HepG2 (cell line): ENCODE data around the gene PBX2. TPM values are rescaled to one million over a fixed set of nuclear protein-coding genes. Genes with fewer than 3 reads are reported as not detected.

Source experiments
- ARHGAP35 ChIP-seq: sonication (generic); formaldehyde crosslinking; IDR thresholded peaks from 2 replicates; pipeline ENCODE4 v1.9.0; 2022; ENCODE audit warnings: mild to moderate bottlenecking, inconsistent platforms, moderate library complexity, missing genetic modification reagents, borderline replicate concordance
- BATF2 ChIP-seq: sonication (generic); formaldehyde crosslinking; IDR thresholded peaks from 2 replicates; pipeline ENCODE4 v1.8.0; 2022; ENCODE audit warnings: mild to moderate bottlenecking, missing genetic modification reagents, moderate library complexity
- CEBPB ChIP-seq: IDR thresholded peaks from 2 replicates; pipeline ENCODE4 v1.6.1; 2011; ENCODE audit warnings: low read depth, low read length, improper control_type of control experiment, borderline replicate concordance
- CREM ChIP-seq, 2 experiments: sonication (generic) in 1 of 2; formaldehyde crosslinking in 1 of 2; IDR thresholded peaks; 2 replicates each; pipeline versions ENCODE4 v1.4.0 to v1.6.1; 2016 to 2020; ENCODE audit warnings: antibody characterized with exemption in 1 of 2, mild to moderate bottlenecking in 1 of 2, missing genetic modification reagents in 1 of 2
- FLYWCH1 ChIP-seq: sonication (generic); formaldehyde crosslinking; IDR thresholded peaks from 2 replicates; pipeline ENCODE4 v1.8.1; 2023; ENCODE audit warnings: mild to moderate bottlenecking, missing genetic modification reagents
- GATAD1 ChIP-seq: IDR thresholded peaks from 2 replicates; pipeline ENCODE4 v1.6.1; 2016; ENCODE audit warnings: missing genetic modification reagents, missing compliant biosample characterization
- JUN ChIP-seq: sonication (generic); formaldehyde crosslinking; IDR thresholded peaks from 2 replicates; pipeline ENCODE4 v1.4.0; 2020; ENCODE audit warnings: mild to moderate bottlenecking, missing genetic modification reagents
- MEIS1 ChIP-seq: sonication (generic); formaldehyde crosslinking; IDR thresholded peaks from 2 replicates; pipeline ENCODE4 v1.9.0; 2021; ENCODE audit warnings: mild to moderate bottlenecking, missing genetic modification reagents, moderate library complexity, borderline replicate concordance
- NCOA1 ChIP-seq: sonication (generic); formaldehyde crosslinking; IDR thresholded peaks from 2 replicates; pipeline ENCODE4 v1.9.0; 2021; ENCODE audit warnings: missing genetic modification reagents
- NR2C2 ChIP-seq: sonication (generic); formaldehyde crosslinking; IDR thresholded peaks from 2 replicates; pipeline ENCODE4 v1.4.0; 2020; ENCODE audit warnings: missing genetic modification reagents, mild to moderate bottlenecking, moderate library complexity, borderline replicate concordance
- RARG ChIP-seq: sonication (generic); formaldehyde crosslinking; IDR thresholded peaks from 2 replicates; pipeline ENCODE4 v1.4.0; 2020; ENCODE audit warnings: low read depth, mild to moderate bottlenecking, missing genetic modification reagents
- RBAK ChIP-seq: sonication (generic); formaldehyde crosslinking; IDR thresholded peaks from 2 replicates; pipeline ENCODE4 v1.5.1; 2020; ENCODE audit warnings: mild to moderate bottlenecking, missing genetic modification reagents
- SATB2 ChIP-seq: sonication (generic); formaldehyde crosslinking; IDR thresholded peaks from 2 replicates; pipeline ENCODE4 v1.5.0; 2020; ENCODE audit warnings: missing genetic modification reagents
- TCF7L2 ChIP-seq: IDR thresholded peaks from 2 replicates; pipeline ENCODE4 v1.6.1; 2011; ENCODE audit warnings: mild to moderate bottlenecking, low read depth, low read length, moderate library complexity
- ZNF367 ChIP-seq: sonication (generic); formaldehyde crosslinking; IDR thresholded peaks from 2 replicates; pipeline ENCODE4 v1.4.0; 2020; ENCODE audit warnings: missing genetic modification reagents, borderline replicate concordance
- ZNF557 ChIP-seq: sonication (generic); formaldehyde crosslinking; IDR thresholded peaks from 2 replicates; pipeline ENCODE4 v1.4.0; 2020; ENCODE audit warnings: missing genetic modification reagents
- ZNF616 ChIP-seq: sonication (generic); formaldehyde crosslinking; IDR thresholded peaks from 2 replicates; pipeline ENCODE4 v1.5.0; 2020; ENCODE audit warnings: low read depth, mild to moderate bottlenecking, missing genetic modification reagents
- ZNF703 ChIP-seq: sonication (generic); formaldehyde crosslinking; IDR thresholded peaks from 2 replicates; pipeline ENCODE4 v1.5.1; 2020; ENCODE audit warnings: missing genetic modification reagents, mild to moderate bottlenecking, moderate library complexity, borderline replicate concordance
- ZNF800 ChIP-seq: sonication (generic); formaldehyde crosslinking; IDR thresholded peaks from 2 replicates; pipeline ENCODE4 v1.4.0; 2020; ENCODE audit warnings: missing genetic modification reagents
- polyA plus RNA-seq, 8 experiments: library from polyadenylated mRNA; depleted of rRNA in 3 of 8; stranded (reverse) in 7 of 8; unstranded in 1 of 8; fragments of >200 nt; fragmentation: Illumina TruSeq in 4 of 8; extraction: Trizol in 4 of 8; gene quantifications; 2 replicates each; pipeline versions ENCODE4 v1.2.1 to v1.2.3, GENCODE V29; 2011 to 2016; ENCODE audit warnings: low read depth in 4 of 8, missing spikeins in 1 of 8, mixed read lengths in 1 of 8; ENCODE audit not compliant: insufficient read depth in 1 of 8
- total RNA-seq, 5 experiments: library from RNA; depleted of rRNA; stranded (reverse); fragments of >200 nt; fragmentation: Illumina TruSeq; extraction: Trizol; gene quantifications; 2 replicates each; pipeline ENCODE4 v1.2.3, GENCODE V29; 2016; ENCODE audit warnings: low read depth in 1 of 5
- TF ChIP-seq, protein P1 (sequence below): sonication (generic); formaldehyde crosslinking; IDR thresholded peaks from 2 replicates; pipeline ENCODE4 v1.8.1; 2022; ENCODE audit warnings: low read depth, mild to moderate bottlenecking, missing genetic modification reagents

PBX2 gene
- total and polyA plus RNA-seq, 2 of the 13 experiments (the other 11 are each of a cell fraction or from before 2014, with no cell fraction given) = 42.3 to 77.8 TPM

DNA sequence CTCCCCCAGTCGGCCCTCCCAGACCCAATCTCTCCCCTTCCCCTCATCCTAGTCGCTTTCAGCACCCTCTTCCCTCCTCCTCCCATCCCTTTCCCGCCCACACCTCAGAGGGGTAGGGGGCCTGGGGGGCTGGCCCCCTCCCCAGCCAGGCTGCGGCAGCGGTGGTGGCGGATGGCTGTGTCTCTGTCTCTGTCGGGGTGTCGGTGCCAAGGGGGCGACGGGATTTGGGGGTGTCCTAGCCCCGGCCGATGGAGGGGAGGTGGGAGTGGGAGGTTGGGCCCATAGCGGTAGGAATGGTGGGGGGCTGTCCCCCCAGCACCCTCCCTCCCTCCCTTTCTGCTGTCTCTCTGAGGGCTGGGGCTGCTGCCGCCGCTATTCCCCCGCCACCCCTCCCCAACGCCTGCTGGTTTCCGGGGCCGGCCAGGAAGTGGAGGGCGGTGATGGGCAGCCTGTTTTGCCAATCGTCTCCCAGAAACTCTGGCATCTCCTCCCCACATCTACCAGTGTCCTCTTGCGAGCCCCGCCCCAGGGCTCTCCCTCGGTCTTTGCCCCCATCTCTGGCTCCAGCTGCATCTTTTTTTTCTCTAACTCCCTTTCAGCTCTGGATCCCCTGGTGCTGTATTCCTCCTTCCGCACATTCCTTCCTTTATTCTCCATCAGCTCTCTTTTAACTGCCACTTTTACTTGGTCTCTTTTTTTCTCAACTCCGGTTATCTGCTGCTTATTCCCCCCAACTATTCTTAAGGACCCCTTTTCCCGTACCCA, 14.1 kb downstream of the PBX2 start, which contains the start of gene AGPAT1 (continued):
- TF ChIP-seq ZNF616 (CRISPR knock-in tag) = no peak
- no peak for TF ChIP-seq TCF7L2
- no peak for TF ChIP-seq NCOA1 (CRISPR knock-in tag)
- no peak for TF ChIP-seq SATB2 (CRISPR knock-in tag)
- peak; percentile 67 for TF ChIP-seq GATAD1 (CRISPR knock-in tag)
- TF ChIP-seq, protein P1, sequence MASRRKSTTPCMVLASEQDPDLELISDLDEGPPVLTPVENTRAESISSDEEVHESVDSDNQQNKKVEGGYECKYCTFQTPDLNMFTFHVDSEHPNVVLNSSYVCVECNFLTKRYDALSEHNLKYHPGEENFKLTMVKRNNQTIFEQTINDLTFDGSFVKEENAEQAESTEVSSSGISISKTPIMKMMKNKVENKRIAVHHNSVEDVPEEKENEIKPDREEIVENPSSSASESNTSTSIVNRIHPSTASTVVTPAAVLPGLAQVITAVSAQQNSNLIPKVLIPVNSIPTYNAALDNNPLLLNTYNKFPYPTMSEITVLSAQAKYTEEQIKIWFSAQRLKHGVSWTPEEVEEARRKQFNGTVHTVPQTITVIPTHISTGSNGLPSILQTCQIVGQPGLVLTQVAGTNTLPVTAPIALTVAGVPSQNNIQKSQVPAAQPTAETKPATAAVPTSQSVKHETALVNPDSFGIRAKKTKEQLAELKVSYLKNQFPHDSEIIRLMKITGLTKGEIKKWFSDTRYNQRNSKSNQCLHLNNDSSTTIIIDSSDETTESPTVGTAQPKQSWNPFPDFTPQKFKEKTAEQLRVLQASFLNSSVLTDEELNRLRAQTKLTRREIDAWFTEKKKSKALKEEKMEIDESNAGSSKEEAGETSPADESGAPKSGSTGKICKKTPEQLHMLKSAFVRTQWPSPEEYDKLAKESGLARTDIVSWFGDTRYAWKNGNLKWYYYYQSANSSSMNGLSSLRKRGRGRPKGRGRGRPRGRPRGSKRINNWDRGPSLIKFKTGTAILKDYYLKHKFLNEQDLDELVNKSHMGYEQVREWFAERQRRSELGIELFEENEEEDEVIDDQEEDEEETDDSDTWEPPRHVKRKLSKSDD (CRISPR knock-in tag) = no peak; the same call in 1 of the 2 replicates
- TF ChIP-seq ARHGAP35 = peak; percentile 87
- no peak for TF ChIP-seq JUN
- peak; percentile 97; the same call in 1 of the 2 replicates for TF ChIP-seq RARG (CRISPR knock-in tag)
- TF ChIP-seq CEBPB = no peak
- TF ChIP-seq ZNF367 (CRISPR knock-in tag) = no peak
- no peak for TF ChIP-seq MEIS1
- TF ChIP-seq NR2C2 = peak; percentile 69
- no peak; the same call in 1 of the 2 replicates for TF ChIP-seq RBAK (CRISPR knock-in tag)
- no peak for TF ChIP-seq FLYWCH1 (CRISPR knock-in tag)
- TF ChIP-seq ZNF703 (CRISPR knock-in tag) = no peak
- no peak for TF ChIP-seq ZNF557 (CRISPR knock-in tag)
- no peak for TF ChIP-seq BATF2 (CRISPR knock-in tag)
- TF ChIP-seq CREM (IDR thresholded peaks at IDR 0.05) = peak; percentile 44; the same call in 1 of the 2 replicates
- TF ChIP-seq CREM (CRISPR knock-in tag; IDR thresholded peaks at IDR 0.05) = no peak
- TF ChIP-seq ZNF800 (CRISPR knock-in tag) = no peak
